SK-N-SH (cell line): ENCODE results near the gene NAMPT. TPM values are rescaled to one million over a fixed set of nuclear protein-coding genes. Genes with fewer than 3 reads are reported as not detected.

ENCODE experiments used
- CTCF ChIA-PET: fragments of 300-600, 350-600 bp; formaldehyde crosslinking; extraction: SDS; loops from one replicate; lab custom pipeline; 2021; lab: Yijun Ruan, JAX
- POLR2A ChIA-PET: fragments of 350-600 bp; sonication (Branson Sonifier 250); formaldehyde crosslinking; extraction: SDS; loops from one replicate; lab custom pipeline; 2020; ENCODE audit warnings: antibody characterized with exemption, inconsistent platforms; lab: Yijun Ruan, JAX
- DNase-seq: peaks from one replicate; pipeline ENCODE4 v3.0.0; 2012
- H2AFZ ChIP-seq: fragments of 200-600 bp; sonication (generic); 2 replicates; pipeline ENCODE4 v1.8.1; 2016; ENCODE audit warnings: antibody characterized with exemption, mild to moderate bottlenecking, low read depth
- H3F3A ChIP-seq: fragments of 200-600 bp; sonication (generic); replicated peaks from 2 replicates; pipeline ENCODE3; 2016; ENCODE audit warnings: antibody characterized with exemption, mild to moderate bottlenecking; ENCODE audit not compliant: insufficient read depth
- H3K27ac ChIP-seq, 2 experiments: fragments of 200-500 bp in 1 of 2; fragments of 200-600 bp in 1 of 2; sonication (Bioruptor generic) in 1 of 2; sonication (generic), shearing (Covaris generic) in 1 of 2; 2 replicates each; pipeline versions ENCODE4 v1.5.1 to v1.6.1; 2014 to 2016; ENCODE audit warnings: low read depth in 2 of 2, inconsistent platforms in 1 of 2, low read length in 1 of 2, mild to moderate bottlenecking in 1 of 2, mixed read lengths in 1 of 2
- H3K27me3 ChIP-seq: fragments of 200-600 bp; sonication (generic), shearing (Covaris generic); 2 replicates; pipeline ENCODE4 v1.6.1; 2016; ENCODE audit warnings: mixed run types; ENCODE audit not compliant: insufficient read depth
- H3K36me3 ChIP-seq, 2 experiments: fragments of 200-500 bp in 1 of 2; fragments of 200-600 bp in 1 of 2; sonication (Bioruptor generic) in 1 of 2; sonication (generic) in 1 of 2; replicated peaks in 1 of 2; 2 replicates each; pipeline versions ENCODE3 to v1.5.1; 2014 to 2016; ENCODE audit warnings: low read length in 1 of 2, mild to moderate bottlenecking in 1 of 2; ENCODE audit not compliant: insufficient read depth in 2 of 2, control insufficient read depth in 1 of 2
- H3K4me1 ChIP-seq, 2 experiments: fragments of 200-500 bp in 1 of 2; fragments of 200-600 bp in 1 of 2; sonication (Bioruptor generic) in 1 of 2; sonication (generic), shearing (Covaris generic) in 1 of 2; 2 replicates each; pipeline versions ENCODE4 v1.5.1 to v1.6.1; 2014 to 2016; ENCODE audit warnings: low read depth in 1 of 2, low read length in 1 of 2, mixed run types in 1 of 2; ENCODE audit not compliant: insufficient read depth in 2 of 2, control insufficient read depth in 1 of 2
- H3K4me2 ChIP-seq: fragments of 200-600 bp; sonication (generic), shearing (Covaris generic); 2 replicates; pipeline ENCODE4 v1.6.1; 2017; ENCODE audit warnings: mixed run types
- H3K4me3 ChIP-seq, 2 experiments: fragments of 200-500 bp in 1 of 2; fragments of 200-600 bp in 1 of 2; sonication (Bioruptor generic) in 1 of 2; sonication (generic), shearing (Covaris generic) in 1 of 2; 2 replicates each; pipeline versions ENCODE4 v1.5.1 to v1.8.1; 2014 to 2016; ENCODE audit warnings: low read depth in 2 of 2, inconsistent platforms in 1 of 2, low read length in 1 of 2, mild to moderate bottlenecking in 1 of 2, mixed read lengths in 1 of 2, moderate library complexity in 1 of 2
- H3K79me2 ChIP-seq: fragments of 200-600 bp; sonication (generic); 2 replicates; pipeline ENCODE4 v1.8.1; 2017; ENCODE audit warnings: mild to moderate bottlenecking; ENCODE audit not compliant: insufficient read depth
- H3K9ac ChIP-seq: fragments of 200-600 bp; sonication (generic); 2 replicates; pipeline ENCODE4 v1.6.1; 2017; ENCODE audit warnings: mixed run types
- H3K9me2 ChIP-seq: fragments of 200-600 bp; sonication (generic); 2 replicates; pipeline ENCODE4 v1.6.1; 2017; ENCODE audit warnings: mixed run types
- H3K9me3 ChIP-seq: fragments of 200-600 bp; sonication (generic); 2 replicates; pipeline ENCODE4 v1.6.1; 2017; ENCODE audit warnings: mixed run types, mild to moderate bottlenecking, moderate library complexity
- H4K20me1 ChIP-seq: fragments of 200-600 bp; sonication (generic); 2 replicates; pipeline ENCODE4 v1.6.1; 2017; ENCODE audit warnings: mild to moderate bottlenecking, mixed run types; ENCODE audit not compliant: insufficient read depth
- CHD2 ChIP-seq: fragments of 150-350 bp; IDR thresholded peaks from 2 replicates; pipeline ENCODE4 v1.6.1; 2018; ENCODE audit warnings: low read length; ENCODE audit not compliant: partially characterized antibody
- ELF1 ChIP-seq: IDR thresholded peaks from 2 replicates; pipeline ENCODE4 v1.4.0; 2012
- EP300 ChIP-seq, 2 experiments: IDR thresholded peaks; 2 replicates each; pipeline versions ENCODE4 v1.4.0 to v1.6.1; 2012; ENCODE audit warnings: borderline replicate concordance in 1 of 2, low read depth in 1 of 2, low read length in 1 of 2
- EZH2phosphoT487 ChIP-seq: fragments of 200-600 bp; sonication (generic); IDR thresholded peaks from 2 replicates; pipeline ENCODE4 v1.6.1; 2017; ENCODE audit warnings: low read depth, mixed run types, mild to moderate bottlenecking, antibody characterized with exemption, moderate library complexity, borderline replicate concordance
- FOSL2 ChIP-seq: IDR thresholded peaks from 2 replicates; pipeline ENCODE4 v1.4.0; 2012; ENCODE audit warnings: low read depth, mild to moderate bottlenecking, moderate library complexity, borderline replicate concordance
- FOXM1 ChIP-seq: IDR thresholded peaks from 2 replicates; pipeline ENCODE4 v1.4.0; 2012; ENCODE audit warnings: low read depth, mild to moderate bottlenecking
- MXI1 ChIP-seq: IDR thresholded peaks from 2 replicates; pipeline ENCODE4 v1.6.1; 2012; ENCODE audit warnings: mild to moderate bottlenecking, low read depth, low read length, improper control_type of control experiment
- NFIC ChIP-seq: IDR thresholded peaks from 2 replicates; pipeline ENCODE4 v1.4.0; 2012; ENCODE audit warnings: borderline replicate concordance
- NRF1 ChIP-seq: IDR thresholded peaks from 2 replicates; pipeline ENCODE4 v1.6.1; 2012; ENCODE audit warnings: low read depth, mild to moderate bottlenecking, low read length
- RFX5 ChIP-seq: IDR thresholded peaks from 2 replicates; pipeline ENCODE4 v1.6.1; 2012; ENCODE audit warnings: mild to moderate bottlenecking, improper control_type of control experiment, low read length
- RXRA ChIP-seq: IDR thresholded peaks from 2 replicates; pipeline ENCODE4 v1.4.0; 2012; ENCODE audit warnings: low read depth, mild to moderate bottlenecking, borderline replicate concordance
- SMC3 ChIP-seq: IDR thresholded peaks from 2 replicates; pipeline ENCODE4 v1.6.1; 2012; ENCODE audit warnings: low read depth, low read length, improper control_type of control experiment
- TAF1 ChIP-seq: IDR thresholded peaks from 2 replicates; pipeline ENCODE4 v1.6.1; 2012; ENCODE audit warnings: low read depth, mild to moderate bottlenecking, low read length, moderate library complexity, borderline replicate concordance
- TCF12 ChIP-seq: IDR thresholded peaks from 2 replicates; pipeline ENCODE4 v1.4.0; 2012
- WGBS: methylation state at CpG from one replicate; pipeline ENCODE4 v1.1.6; 2017; ENCODE audit warnings: low lambda C conversion rate; 5-methylcytosine and 5-hydroxymethylcytosine counted together
- polyA plus RNA-seq, 3 experiments: library from polyadenylated mRNA; depleted of rRNA; stranded (reverse); fragments of >200 nt; gene quantifications; 2 replicates each; pipeline ENCODE4 v1.2.3, GENCODE V29; 2012
- TF ChIP-seq, protein P1 (sequence below): fragments of 150-350 bp; IDR thresholded peaks from 2 replicates; pipeline ENCODE4 v1.6.1; 2016; ENCODE audit warnings: mild to moderate bottlenecking, low read depth, low read length
- TF ChIP-seq, protein P2 (sequence below): fragments of 200-600 bp; sonication (generic); IDR thresholded peaks from 2 replicates; pipeline ENCODE4 v1.6.1; 2017; ENCODE audit warnings: antibody characterized with exemption, mild to moderate bottlenecking, moderate library complexity
- TF ChIP-seq, protein P3 (sequence below): IDR thresholded peaks from 2 replicates; pipeline ENCODE4 v1.4.0; 2012; ENCODE audit warnings: low read depth, borderline replicate concordance

Gene NAMPT
- polyA plus RNA-seq, 1 of the 3 experiments (the other 2 are of a cell fraction): 20.1 TPM

DNA sequence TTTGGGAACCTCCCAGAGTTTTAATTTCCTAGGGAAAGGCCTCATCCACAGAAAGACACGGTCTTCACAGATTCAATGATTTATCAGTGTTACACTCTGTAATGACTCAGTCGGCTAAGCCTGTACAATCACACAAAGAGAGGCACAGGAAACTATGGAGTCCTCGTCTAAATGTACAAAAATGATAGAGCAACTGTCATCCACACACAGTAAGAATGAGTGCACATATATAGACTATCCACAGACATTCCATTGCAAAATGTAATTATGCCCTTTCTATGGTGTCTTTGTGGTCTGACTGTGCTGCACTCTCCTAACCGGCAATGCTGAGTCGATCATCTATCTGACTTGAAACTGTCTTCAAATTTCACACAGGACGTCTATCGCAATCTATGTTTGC, 3.5 kb upstream of the NAMPT start:
- Histone ChIP-seq H3K27ac (no peak overlapping the region), H3K4me1 (peaks cover 0 to 13% of the 10 kb centered on the region in 2 experiments; a peak in 2 of 4 replicates), H3F3A (peaks cover 15% of the 10 kb centered on the region), H3K9me2 (no peaks in the 10 kb centered on the region), H3K4me2 (no peak overlapping the region), H3K4me3 (no peak overlapping the region), H4K20me1 (peaks cover 7% of the 10 kb centered on the region; the same call in 1 of the 2 replicates), H3K27me3 (no peaks in the 10 kb centered on the region), H3K9ac (no peak overlapping the region), H2AFZ (no peak overlapping the region), H3K36me3 (no peaks in the 10 kb centered on the region), H3K79me2 (peaks cover 9% of the 10 kb centered on the region), H3K9me3 (no peaks in the 10 kb centered on the region)
- POLR2A ChIA-PET: no interaction called here
- WGBS: 86% methylated on average over 7 of the region's 7 CpGs
- TF ChIP-seq NRF1: no peak
- no peak for TF ChIP-seq EZH2phosphoT487
- TF ChIP-seq RFX5: no peak
- TF ChIP-seq, protein P1, sequence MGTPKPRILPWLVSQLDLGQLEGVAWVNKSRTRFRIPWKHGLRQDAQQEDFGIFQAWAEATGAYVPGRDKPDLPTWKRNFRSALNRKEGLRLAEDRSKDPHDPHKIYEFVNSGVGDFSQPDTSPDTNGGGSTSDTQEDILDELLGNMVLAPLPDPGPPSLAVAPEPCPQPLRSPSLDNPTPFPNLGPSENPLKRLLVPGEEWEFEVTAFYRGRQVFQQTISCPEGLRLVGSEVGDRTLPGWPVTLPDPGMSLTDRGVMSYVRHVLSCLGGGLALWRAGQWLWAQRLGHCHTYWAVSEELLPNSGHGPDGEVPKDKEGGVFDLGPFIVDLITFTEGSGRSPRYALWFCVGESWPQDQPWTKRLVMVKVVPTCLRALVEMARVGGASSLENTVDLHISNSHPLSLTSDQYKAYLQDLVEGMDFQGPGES: no peak
- no peak for TF ChIP-seq MXI1
- TF ChIP-seq SMC3: no peak
- TF ChIP-seq CHD2: no peak
- no peak for TF ChIP-seq ELF1
- TF ChIP-seq EP300 (IDR thresholded peaks at IDR 0.05; ENCODE audit: borderline replicate concordance in 1 of 2, low read depth in 1 of 2, low read length in 1 of 2): no peak
- TF ChIP-seq TCF12: no peak
- TF ChIP-seq, protein P2, sequence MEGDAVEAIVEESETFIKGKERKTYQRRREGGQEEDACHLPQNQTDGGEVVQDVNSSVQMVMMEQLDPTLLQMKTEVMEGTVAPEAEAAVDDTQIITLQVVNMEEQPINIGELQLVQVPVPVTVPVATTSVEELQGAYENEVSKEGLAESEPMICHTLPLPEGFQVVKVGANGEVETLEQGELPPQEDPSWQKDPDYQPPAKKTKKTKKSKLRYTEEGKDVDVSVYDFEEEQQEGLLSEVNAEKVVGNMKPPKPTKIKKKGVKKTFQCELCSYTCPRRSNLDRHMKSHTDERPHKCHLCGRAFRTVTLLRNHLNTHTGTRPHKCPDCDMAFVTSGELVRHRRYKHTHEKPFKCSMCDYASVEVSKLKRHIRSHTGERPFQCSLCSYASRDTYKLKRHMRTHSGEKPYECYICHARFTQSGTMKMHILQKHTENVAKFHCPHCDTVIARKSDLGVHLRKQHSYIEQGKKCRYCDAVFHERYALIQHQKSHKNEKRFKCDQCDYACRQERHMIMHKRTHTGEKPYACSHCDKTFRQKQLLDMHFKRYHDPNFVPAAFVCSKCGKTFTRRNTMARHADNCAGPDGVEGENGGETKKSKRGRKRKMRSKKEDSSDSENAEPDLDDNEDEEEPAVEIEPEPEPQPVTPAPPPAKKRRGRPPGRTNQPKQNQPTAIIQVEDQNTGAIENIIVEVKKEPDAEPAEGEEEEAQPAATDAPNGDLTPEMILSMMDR: no peak
- TF ChIP-seq FOXM1: no peak
- TF ChIP-seq, protein P3, sequence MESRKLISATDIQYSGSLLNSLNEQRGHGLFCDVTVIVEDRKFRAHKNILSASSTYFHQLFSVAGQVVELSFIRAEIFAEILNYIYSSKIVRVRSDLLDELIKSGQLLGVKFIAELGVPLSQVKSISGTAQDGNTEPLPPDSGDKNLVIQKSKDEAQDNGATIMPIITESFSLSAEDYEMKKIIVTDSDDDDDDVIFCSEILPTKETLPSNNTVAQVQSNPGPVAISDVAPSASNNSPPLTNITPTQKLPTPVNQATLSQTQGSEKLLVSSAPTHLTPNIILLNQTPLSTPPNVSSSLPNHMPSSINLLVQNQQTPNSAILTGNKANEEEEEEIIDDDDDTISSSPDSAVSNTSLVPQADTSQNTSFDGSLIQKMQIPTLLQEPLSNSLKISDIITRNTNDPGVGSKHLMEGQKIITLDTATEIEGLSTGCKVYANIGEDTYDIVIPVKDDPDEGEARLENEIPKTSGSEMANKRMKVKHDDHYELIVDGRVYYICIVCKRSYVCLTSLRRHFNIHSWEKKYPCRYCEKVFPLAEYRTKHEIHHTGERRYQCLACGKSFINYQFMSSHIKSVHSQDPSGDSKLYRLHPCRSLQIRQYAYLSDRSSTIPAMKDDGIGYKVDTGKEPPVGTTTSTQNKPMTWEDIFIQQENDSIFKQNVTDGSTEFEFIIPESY: no peak
- TF ChIP-seq NFIC: no peak
- no peak for TF ChIP-seq TAF1
- no peak for TF ChIP-seq RXRA
- no peak for TF ChIP-seq FOSL2
- DNase-seq: no peak
- CTCF ChIA-PET: interaction anchor here (1.2 to 2.1 kb wide), 2 partner anchors 112 to 505 kb away, joined by 3 to 10 read pairs; no protein-coding TSS in a partner anchor
